ENCODE measurements around the gene TNFRSF11A.

The TNFRSF11A gene

DNA sequence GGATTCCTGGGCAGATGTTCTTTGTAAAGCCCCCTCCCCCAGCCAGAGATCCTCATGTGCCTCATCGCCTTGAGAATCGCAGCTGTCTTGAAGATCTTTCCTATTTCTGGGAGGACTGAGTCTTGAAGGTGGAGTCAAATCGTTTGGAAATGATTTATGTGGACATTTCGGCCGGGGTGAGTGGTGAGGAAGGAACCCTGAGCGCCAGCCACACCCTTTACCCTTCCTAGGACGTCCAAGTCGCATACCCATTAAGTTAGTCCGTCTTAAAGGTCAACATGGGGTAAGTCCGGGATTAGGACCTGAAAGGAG, 112.9 kb downstream of the TNFRSF11A start:
- DNase-seq: no peak
- TF ChIP-seq GATA1 (IDR thresholded peaks at IDR 0.05; ENCODE audit: low read depth, low read length) (no peak), POLR2A (IDR thresholded peaks at IDR 0.05; ENCODE audit: low read length) (no peak)

- TF ChIP-seq GATA1 (IDR thresholded peaks at IDR 0.05; ENCODE audit: low read depth, low read length): no peak
- TF ChIP-seq POLR2A (IDR thresholded peaks at IDR 0.05; ENCODE audit: low read length): no peak
- DNase-seq: no peak
Observed at GRCh38 chr18:62438402-62438801, 113.3 kb downstream of the TNFRSF11A start.

DNA sequence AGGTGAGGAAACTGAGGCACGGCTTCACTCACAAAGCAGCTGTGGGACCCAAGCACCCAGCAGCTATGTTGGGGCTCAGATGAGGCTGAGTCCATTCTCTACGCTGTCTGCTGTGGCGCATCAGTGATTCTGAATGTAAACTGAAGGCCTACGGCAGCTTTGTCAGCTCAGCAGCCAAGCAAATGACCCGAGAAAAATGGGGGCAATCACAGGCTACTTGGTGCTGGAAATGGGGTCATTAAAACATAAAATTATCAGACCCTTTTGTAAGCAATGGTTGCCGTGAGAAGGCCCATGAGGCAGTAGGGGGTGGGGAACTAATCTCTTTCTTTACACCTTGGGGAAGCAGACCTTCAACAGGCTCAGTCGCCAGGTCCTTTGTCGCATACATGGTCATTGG, 113.8 kb downstream of the TNFRSF11A start:
- no peak for TF ChIP-seq POLR2A (IDR thresholded peaks at IDR 0.05; ENCODE audit: low read length)
- no peak for TF ChIP-seq GATA1 (IDR thresholded peaks at IDR 0.05; ENCODE audit: low read depth, low read length)
- no peak for DNase-seq
